Vagina (tissue), 2 donors: ENCODE data around the gene MTHFD1L. TPM values are rescaled to one million over a fixed set of nuclear protein-coding genes. Genes with fewer than 3 reads are reported as not detected.

Experiments
- DNase-seq, 2 donors: peaks; one replicate each; pipeline ENCODE4 v3.0.0-alpha.2; 2017; ENCODE audit errors: extremely low spot score in 2 of 2
- H3K27ac ChIP-seq: fragments of 200-600 bp; sonication (generic); one replicate; pipeline ENCODE4 v1.5.1; 2019
- H3K27me3 ChIP-seq: fragments of 200-600 bp; sonication (generic); one replicate; pipeline ENCODE4 v1.5.1; 2019
- H3K36me3 ChIP-seq, 2 donors: fragments of 200-600 bp; sonication (generic); one replicate each; pipeline ENCODE4 v1.5.1; 2017 to 2019
- H3K4me1 ChIP-seq: fragments of 200-600 bp; sonication (generic); one replicate; pipeline ENCODE4 v1.5.1; 2019
- H3K4me3 ChIP-seq, 2 donors: fragments of 200-600 bp; sonication (generic); 1 replicate in 1 of 2; 2 replicates in 1 of 2; pipeline ENCODE4 v1.5.1; 2016 to 2019
- H3K9me3 ChIP-seq: fragments of 200-600 bp; sonication (generic); one replicate; pipeline ENCODE4 v1.5.1; 2019
- CTCF ChIP-seq, 3 experiments: fragments of 450-650 bp in 2 of 3; fragments of 200-600 bp in 1 of 3; sonication (generic) in 1 of 3; IDR thresholded peaks; one replicate each; pipeline ENCODE4 v1.5.1; 2017 to 2019; ENCODE audit warnings: antibody characterized with exemption in 3 of 3, mild to moderate bottlenecking in 2 of 3, moderate library complexity in 2 of 3
- POLR2A ChIP-seq, 2 donors: fragments of 450-650 bp; IDR thresholded peaks; one replicate each; pipeline ENCODE4 v1.6.1; 2017; ENCODE audit warnings: antibody characterized with exemption in 2 of 2, mild to moderate bottlenecking in 2 of 2, moderate library complexity in 2 of 2
- POLR2AphosphoS5 ChIP-seq, 2 donors: sonication (generic); formaldehyde crosslinking; IDR thresholded peaks; one replicate each; pipeline ENCODE4 v1.9.0; 2017; ENCODE audit warnings: antibody characterized with exemption in 2 of 2, mild to moderate bottlenecking in 2 of 2, low read depth in 1 of 2; ENCODE audit not compliant: insufficient read depth in 1 of 2
- intact Hi-C: fragments of 100-400 bp; cut with DNase I; formaldehyde crosslinking; loops from one replicate; pipeline ENCODE4 v1.15.1; 2023
- total RNA-seq: library from RNA; depleted of rRNA; stranded (reverse); fragments of >200 nt; gene quantifications from one replicate; pipeline ENCODE4 v1.2.3, GENCODE V29; 2016

Gene MTHFD1L
- total RNA-seq, 1 donor from 2014 or later: 2.7 TPM

- TF ChIP-seq POLR2A (IDR thresholded peaks at IDR 0.05) (no peak), POLR2AphosphoS5 (IDR thresholded peaks at IDR 0.05; ENCODE audit: insufficient read depth in 1 of 2, low read depth in 1 of 2) (no peak), CTCF (IDR thresholded peaks at IDR 0.05) (no peak)
- intact Hi-C loops: no loop called here
- peak in 1 of 2 donors; percentile 6 for DNase-seq
- H3K27me3 ChIP-seq: no peaks in the 10 kb centered on the region
- no peaks in the 10 kb centered on the region for H3K4me1 ChIP-seq
- H3K4me3 ChIP-seq: no peak overlapping the region
- H3K9me3 ChIP-seq: no peaks in the 10 kb centered on the region
- H3K36me3 ChIP-seq: no peaks in the 10 kb centered on the region
- no peak overlapping the region for H3K27ac ChIP-seq
Measured at GRCh38 chr6:150992262-150992661, 126.8 kb downstream of the MTHFD1L start.

GRCh38 chr6:150992703-150993102 is 127.2 kb downstream of the MTHFD1L start:
- no peaks in the 10 kb centered on the region for H3K4me1 ChIP-seq
- H3K27ac ChIP-seq: no peak overlapping the region
- H3K36me3 ChIP-seq: no peaks in the 10 kb centered on the region
- H3K4me3 ChIP-seq: no peak overlapping the region
- intact Hi-C loops: no loop called here
- no peaks in the 10 kb centered on the region for H3K27me3 ChIP-seq
- H3K9me3 ChIP-seq: no peaks in the 10 kb centered on the region
- DNase-seq: peak in 1 of 2 donors; percentile 22
- TF ChIP-seq CTCF (IDR thresholded peaks at IDR 0.05) (no peak), POLR2AphosphoS5 (IDR thresholded peaks at IDR 0.05; ENCODE audit: insufficient read depth in 1 of 2, low read depth in 1 of 2) (no peak), POLR2A (IDR thresholded peaks at IDR 0.05) (no peak)

- intact Hi-C loops: no loop called here
- no peaks in the 10 kb centered on the region for H3K9me3 ChIP-seq
- no peak overlapping the region for H3K27ac ChIP-seq
- H3K4me1 ChIP-seq: no peaks in the 10 kb centered on the region
- no peaks in the 10 kb centered on the region for H3K36me3 ChIP-seq
- DNase-seq: peak in 1 of 2 donors; percentile 16
- no peaks in the 10 kb centered on the region for H3K27me3 ChIP-seq
- H3K4me3 ChIP-seq: no peak overlapping the region
- TF ChIP-seq POLR2A (IDR thresholded peaks at IDR 0.05): no peak
- TF ChIP-seq POLR2AphosphoS5 (IDR thresholded peaks at IDR 0.05; ENCODE audit: insufficient read depth in 1 of 2, low read depth in 1 of 2): no peak
- no peak for TF ChIP-seq CTCF (IDR thresholded peaks at IDR 0.05)
Measured at GRCh38 chr6:150993253-150993652, 127.8 kb downstream of the MTHFD1L start.

GRCh38 chr6:150994026-150994425 is 128.5 kb downstream of the MTHFD1L start:
- H3K9me3 ChIP-seq: no peaks in the 10 kb centered on the region
- H3K4me3 ChIP-seq: no peak overlapping the region
- peak in 1 of 2 donors; percentile 13 for DNase-seq
- no peak overlapping the region for H3K27ac ChIP-seq
- H3K27me3 ChIP-seq: no peaks in the 10 kb centered on the region
- no peaks in the 10 kb centered on the region for H3K4me1 ChIP-seq
- TF ChIP-seq POLR2AphosphoS5 (IDR thresholded peaks at IDR 0.05; ENCODE audit: insufficient read depth in 1 of 2, low read depth in 1 of 2) (no peak), CTCF (IDR thresholded peaks at IDR 0.05) (no peak), POLR2A (IDR thresholded peaks at IDR 0.05) (no peak)
- H3K36me3 ChIP-seq: no peaks in the 10 kb centered on the region
- intact Hi-C loops: no loop called here

GRCh38 chr6:150996968-150997367 is 131.5 kb downstream of the MTHFD1L start:
- Histone ChIP-seq H3K27me3 (no peaks in the 10 kb centered on the region), H3K9me3 (no peaks in the 10 kb centered on the region), H3K27ac (no peak overlapping the region), H3K4me3 (no peak overlapping the region), H3K36me3 (no peaks in the 10 kb centered on the region), H3K4me1 (no peaks in the 10 kb centered on the region)
- no peak for DNase-seq
- TF ChIP-seq CTCF (IDR thresholded peaks at IDR 0.05) (no peak), POLR2AphosphoS5 (IDR thresholded peaks at IDR 0.05; ENCODE audit: insufficient read depth in 1 of 2, low read depth in 1 of 2) (no peak), POLR2A (IDR thresholded peaks at IDR 0.05) (no peak)
- intact Hi-C loops: no loop called here
